Upper lobe of right lung (tissue), 1 donor: ENCODE measurements around the gene SLC52A3. TPM values are rescaled to one million over a fixed set of nuclear protein-coding genes. Genes with fewer than 3 reads are reported as not detected.

Source experiments
- ATAC-seq: fragments of 200-7000 bp; cut with Tn5 transposase; one replicate; pipeline ENCODE4 v1.9.1; 2020; ENCODE audit warnings: mild to moderate bottlenecking, moderate library complexity
- DNase-seq: peaks from one replicate; pipeline ENCODE4 v3.0.0-alpha.2; 2020
- H3K27ac ChIP-seq: fragments of 200-600 bp; one replicate; pipeline ENCODE4 v1.8.0; 2022
- H3K27me3 ChIP-seq: fragments of 200-600 bp; one replicate; pipeline ENCODE4 v1.8.0; 2022; ENCODE audit warnings: mild to moderate bottlenecking
- H3K36me3 ChIP-seq: fragments of 200-600 bp; one replicate; pipeline ENCODE4 v1.8.0; 2022
- H3K4me1 ChIP-seq: fragments of 200-600 bp; one replicate; pipeline ENCODE4 v1.8.0; 2022
- H3K4me3 ChIP-seq: fragments of 200-600 bp; one replicate; pipeline ENCODE4 v1.8.0; 2022; ENCODE audit warnings: mild to moderate bottlenecking
- H3K9me3 ChIP-seq: fragments of 200-600 bp; one replicate; pipeline ENCODE4 v1.8.0; 2022
- CTCF ChIP-seq: fragments of 200-600 bp; IDR thresholded peaks from one replicate; pipeline ENCODE4 v1.8.0; 2022; ENCODE audit warnings: antibody characterized with exemption
- intact Hi-C: fragments of 100-400 bp; cut with DNase I; formaldehyde crosslinking; loops from one replicate; pipeline ENCODE4 v1.11.0; 2022
- total RNA-seq: library from RNA; stranded (reverse); fragmentation: NEBNext Ultra II Directional; extraction: Animal tissue kit (Norgen Biotek cat#: 25700); gene quantifications from one replicate; pipeline ENCODE4 v1.2.1, GENCODE V29; 2021
- donor health status: DM: no; HTN: yes; CAD: no; lungs with severe emphysema.

SLC52A3 gene
- total RNA-seq, 1 donor from 2014 or later: 3.6 TPM

GRCh38 chr20:787825-788224 is 19.5 kb upstream of the SLC52A3 start:
- intact Hi-C loops: no loop called here
- Histone ChIP-seq H3K36me3 (no peaks in the 10 kb centered on the region), H3K4me3 (no peak overlapping the region), H3K27ac (no peak overlapping the region), H3K4me1 (no peaks in the 10 kb centered on the region), H3K9me3 (no peaks in the 10 kb centered on the region), H3K27me3 (peaks cover 13% of the 10 kb centered on the region)
- no peak for TF ChIP-seq CTCF
- DNase-seq (no peak), ATAC-seq (no peak)

GRCh38 chr20:779771-780170 is 11.5 kb upstream of the SLC52A3 start:
- Histone ChIP-seq H3K4me3 (no peak overlapping the region), H3K4me1 (no peaks in the 10 kb centered on the region), H3K27ac (no peak overlapping the region), H3K36me3 (no peaks in the 10 kb centered on the region), H3K27me3 (no peaks in the 10 kb centered on the region), H3K9me3 (no peaks in the 10 kb centered on the region)
- intact Hi-C loops: no loop called here
- no peak for DNase-seq
- no peak for TF ChIP-seq CTCF
- no peak for ATAC-seq

GRCh38 chr20:776165-776564 is 7.9 kb upstream of the SLC52A3 start:
- H3K4me3 ChIP-seq: no peak overlapping the region
- no peaks in the 10 kb centered on the region for H3K4me1 ChIP-seq
- DNase-seq (no peak), ATAC-seq (no peak)
- no peaks in the 10 kb centered on the region for H3K9me3 ChIP-seq
- H3K27ac ChIP-seq: no peak overlapping the region
- H3K36me3 ChIP-seq: no peaks in the 10 kb centered on the region
- TF ChIP-seq CTCF: no peak
- no peaks in the 10 kb centered on the region for H3K27me3 ChIP-seq
- intact Hi-C loops: no loop called here

- Histone ChIP-seq H3K27me3 (no peaks in the 10 kb centered on the region), H3K27ac (no peak overlapping the region), H3K4me3 (no peak overlapping the region), H3K9me3 (no peaks in the 10 kb centered on the region), H3K36me3 (no peaks in the 10 kb centered on the region), H3K4me1 (no peaks in the 10 kb centered on the region)
- intact Hi-C loops: no loop called here
- ATAC-seq (peak; percentile 52), DNase-seq (no peak)
- TF ChIP-seq CTCF: no peak
Measured at GRCh38 chr20:775679-776135, 7.4 kb upstream of the SLC52A3 start.

GRCh38 chr20:774660-775057 is 6.4 kb upstream of the SLC52A3 start:
- H3K4me3 ChIP-seq: no peak overlapping the region
- H3K36me3 ChIP-seq: no peaks in the 10 kb centered on the region
- TF ChIP-seq CTCF: no peak
- no peaks in the 10 kb centered on the region for H3K27me3 ChIP-seq
- ATAC-seq (no peak), DNase-seq (no peak)
- intact Hi-C loops: no loop called here
- H3K27ac ChIP-seq: no peak overlapping the region
- no peaks in the 10 kb centered on the region for H3K9me3 ChIP-seq
- H3K4me1 ChIP-seq: no peaks in the 10 kb centered on the region

- ATAC-seq (no peak), DNase-seq (no peak)
- no peak overlapping the region for H3K27ac ChIP-seq
- no peaks in the 10 kb centered on the region for H3K4me1 ChIP-seq
- intact Hi-C loops: no loop called here
- H3K36me3 ChIP-seq: no peaks in the 10 kb centered on the region
- TF ChIP-seq CTCF: no peak
- no peaks in the 10 kb centered on the region for H3K27me3 ChIP-seq
- no peak overlapping the region for H3K4me3 ChIP-seq
- no peaks in the 10 kb centered on the region for H3K9me3 ChIP-seq
Measured at GRCh38 chr20:774016-774659, 5.8 kb upstream of the SLC52A3 start.
